Left renal pelvis (tissue), 4 donors: ENCODE results near the gene IL10RB. TPM values are rescaled to one million over a fixed set of nuclear protein-coding genes. Genes with fewer than 3 reads are reported as not detected.
"Not testable (repeated sequence)": the region's sequence is repeated elsewhere in the genome, so short reads cannot be mapped to it uniquely, and the experiment has no call there.

Source experiments
- DNase-seq, 4 donors: peaks; one replicate each; pipeline ENCODE4 v3.0.0-alpha.2; 2013; ENCODE audit warnings: low read depth in 4 of 4, low spot score in 3 of 4
- polyA plus RNA-seq, 4 donors: library from polyadenylated mRNA; unstranded; fragments of 120-200 nt; gene quantifications; one replicate each; pipeline ENCODE4 v1.2.1, GENCODE V29; 2013; ENCODE audit not compliant: insufficient read length in 4 of 4

The IL10RB gene
- 10 to 100 TPM; 25.0 to 36.2 (median 29.1) TPM for polyA plus RNA-seq

DNA sequence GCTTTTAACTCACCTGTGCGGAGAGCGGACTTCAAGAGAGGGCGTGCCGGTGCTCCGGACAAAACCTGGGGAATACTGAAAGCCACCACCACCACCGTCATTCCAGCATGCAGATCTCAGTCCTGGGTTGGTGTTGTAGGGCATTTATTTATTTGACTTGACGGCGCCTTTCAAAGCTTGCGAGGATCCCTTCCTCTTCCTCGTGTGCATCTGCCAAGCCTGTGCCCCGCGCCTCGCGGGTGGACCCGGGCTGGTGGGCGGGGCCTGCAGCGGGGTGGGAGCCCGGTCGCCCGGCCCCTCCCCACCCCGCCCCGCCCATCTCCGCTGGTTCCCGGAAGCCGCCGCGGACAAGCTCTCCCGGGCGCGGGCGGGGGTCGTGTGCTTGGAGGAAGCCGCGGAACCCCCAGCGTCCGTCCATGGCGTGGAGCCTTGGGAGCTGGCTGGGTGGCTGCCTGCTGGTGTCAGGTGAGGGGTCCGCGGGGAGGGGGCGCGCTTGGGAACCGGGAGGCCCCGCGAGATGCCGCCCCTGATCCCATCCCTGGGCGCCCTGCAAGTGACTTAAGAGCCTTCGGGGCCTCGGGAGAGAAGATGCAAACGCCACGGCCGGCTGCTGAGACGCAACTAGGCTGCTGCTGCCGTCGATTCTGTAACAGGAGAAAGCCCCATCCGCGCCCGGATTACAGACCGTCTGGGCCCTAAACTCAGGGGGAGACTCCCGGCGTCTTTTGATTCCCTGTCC lies at the start of gene IL10RB:
IL10RB (plus strand) TSS at position 318 of the 739 bp plus-strand sequence; CDS start at position 417, 99 bp downstream.
- peak; percentile 36 to 68 (median 60) for DNase-seq

DNA sequence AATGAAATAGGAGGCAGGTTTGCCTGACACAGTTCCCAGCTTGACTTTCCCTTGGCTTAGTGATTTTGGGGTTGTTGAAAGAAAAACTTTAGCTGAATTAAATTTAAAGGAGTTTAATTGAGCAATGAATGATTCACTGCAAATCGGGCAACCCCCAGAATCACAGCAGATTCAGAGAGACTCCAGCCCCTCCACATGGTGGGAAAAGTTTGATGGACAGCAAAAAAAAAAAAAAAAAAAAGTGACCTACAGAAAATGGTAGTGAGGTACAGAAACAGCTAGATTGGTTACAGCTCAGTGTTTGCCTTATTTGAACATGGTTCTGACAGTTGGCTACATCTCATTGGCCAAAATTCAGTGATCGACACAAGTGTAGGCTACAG lies 49.0 kb upstream of the IL10RB start:
- no peak for DNase-seq

DNA sequence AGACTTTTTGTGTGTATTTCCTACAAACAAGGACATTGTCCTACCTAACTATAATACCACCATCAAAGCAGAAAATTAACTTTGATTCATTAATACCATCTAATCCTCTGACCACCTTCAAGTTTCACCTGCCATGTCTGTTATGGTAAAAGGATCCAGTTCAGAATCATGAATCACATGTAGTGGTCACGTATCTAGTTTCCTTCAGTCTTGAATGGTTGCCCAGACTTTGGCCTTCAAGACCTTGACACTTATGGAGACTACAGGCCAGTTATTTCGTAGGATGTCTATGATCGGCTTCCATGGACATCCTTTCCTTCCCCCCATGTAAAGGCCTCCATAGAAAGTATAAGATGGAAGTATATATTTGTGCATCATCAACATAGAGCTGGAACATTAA lies 46.9 kb upstream of the IL10RB start:
- no peak for DNase-seq

DNA sequence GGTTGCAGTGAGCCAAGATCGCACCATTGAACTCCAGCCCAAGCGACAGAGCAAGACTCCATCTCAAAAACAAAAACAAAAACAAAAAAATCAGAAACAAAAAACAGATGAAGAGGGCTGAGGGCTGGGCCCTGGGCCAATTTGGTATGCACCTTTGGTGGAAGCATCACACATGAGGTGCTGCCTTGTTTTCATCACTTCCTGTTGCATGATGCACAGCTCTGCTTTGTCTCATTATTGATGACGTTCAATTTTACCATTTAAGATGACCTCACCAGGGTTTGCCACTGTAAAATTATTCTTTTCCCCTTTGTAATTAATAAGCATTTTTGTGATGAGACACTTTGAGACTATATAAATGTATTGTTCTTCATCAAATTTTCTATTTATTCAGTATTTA lies 46.2 kb upstream of the IL10RB start:
- no peak for DNase-seq

DNA sequence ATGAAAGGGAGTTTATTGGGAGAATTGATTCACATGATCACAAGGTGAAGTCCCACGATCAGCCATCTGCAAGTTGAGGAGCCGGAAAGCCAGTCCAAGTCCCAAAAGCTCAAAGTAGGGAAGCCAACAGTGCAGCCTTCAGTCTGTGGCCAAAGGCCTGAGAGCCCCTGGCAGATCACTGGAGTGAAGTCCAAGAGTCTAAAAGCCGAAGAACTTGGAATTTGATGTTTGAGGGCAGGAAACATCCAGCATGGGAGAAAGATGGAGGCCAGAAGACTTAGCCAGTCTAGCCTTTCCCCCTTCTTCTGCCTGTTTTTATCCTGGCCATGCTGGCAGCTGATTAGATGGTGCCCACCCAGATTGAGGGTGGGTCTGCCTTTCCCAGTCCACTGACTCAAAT lies 40.8 kb upstream of the IL10RB start:
- not testable (repeated sequence) for DNase-seq

DNA sequence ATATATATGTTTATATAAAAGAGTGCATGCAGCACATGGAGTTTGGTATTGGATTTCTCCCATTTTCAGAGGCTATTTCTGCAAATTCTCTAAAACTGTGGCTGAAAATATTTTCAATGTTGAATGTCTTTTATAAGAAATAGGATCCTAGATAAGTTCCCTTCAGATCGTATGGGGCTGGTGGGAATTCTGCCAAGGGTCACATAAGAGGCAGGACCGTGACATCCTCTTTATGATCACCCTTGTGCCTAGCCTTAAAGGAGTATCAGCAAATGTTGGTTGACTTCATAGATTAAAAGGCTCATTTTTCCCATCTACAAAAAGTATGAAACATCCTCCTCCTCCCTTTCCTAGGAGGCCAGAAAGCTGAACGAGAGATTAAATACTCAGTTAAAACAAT lies 37.7 kb upstream of the IL10RB start:
- no peak for DNase-seq

DNA sequence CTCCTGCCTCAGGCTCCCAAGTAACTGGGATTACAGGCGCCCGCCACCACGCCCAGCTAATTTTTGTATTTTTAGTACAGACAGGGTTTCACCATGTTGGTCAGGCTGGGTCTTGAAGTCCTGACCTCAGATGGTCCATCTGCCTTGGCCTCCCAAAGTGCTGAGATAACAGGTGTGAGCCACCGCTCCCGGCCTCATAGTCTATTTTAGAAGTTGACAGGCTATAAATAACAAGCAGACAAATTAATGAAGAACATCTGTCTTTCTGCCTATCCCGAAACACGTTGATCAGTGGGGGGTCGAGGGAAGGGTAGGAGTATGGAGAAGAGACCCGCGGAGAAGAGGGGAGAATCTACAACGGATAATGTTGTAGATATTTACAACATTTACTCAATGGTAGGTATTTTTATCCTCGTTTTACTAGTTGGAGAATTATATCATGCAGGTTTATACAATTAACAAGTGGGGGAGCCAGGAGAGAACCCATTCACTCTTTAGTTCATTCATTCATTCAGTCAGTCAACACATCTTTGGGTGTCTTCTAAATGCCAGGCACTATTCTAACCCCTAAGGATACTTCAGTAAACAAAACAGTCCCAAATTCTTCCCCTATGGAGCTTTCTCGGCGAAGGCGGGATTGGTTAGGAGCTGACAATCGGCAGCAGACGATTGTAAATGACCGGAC lies 36.9 kb upstream of the IL10RB start:
- no peak for DNase-seq

DNA sequence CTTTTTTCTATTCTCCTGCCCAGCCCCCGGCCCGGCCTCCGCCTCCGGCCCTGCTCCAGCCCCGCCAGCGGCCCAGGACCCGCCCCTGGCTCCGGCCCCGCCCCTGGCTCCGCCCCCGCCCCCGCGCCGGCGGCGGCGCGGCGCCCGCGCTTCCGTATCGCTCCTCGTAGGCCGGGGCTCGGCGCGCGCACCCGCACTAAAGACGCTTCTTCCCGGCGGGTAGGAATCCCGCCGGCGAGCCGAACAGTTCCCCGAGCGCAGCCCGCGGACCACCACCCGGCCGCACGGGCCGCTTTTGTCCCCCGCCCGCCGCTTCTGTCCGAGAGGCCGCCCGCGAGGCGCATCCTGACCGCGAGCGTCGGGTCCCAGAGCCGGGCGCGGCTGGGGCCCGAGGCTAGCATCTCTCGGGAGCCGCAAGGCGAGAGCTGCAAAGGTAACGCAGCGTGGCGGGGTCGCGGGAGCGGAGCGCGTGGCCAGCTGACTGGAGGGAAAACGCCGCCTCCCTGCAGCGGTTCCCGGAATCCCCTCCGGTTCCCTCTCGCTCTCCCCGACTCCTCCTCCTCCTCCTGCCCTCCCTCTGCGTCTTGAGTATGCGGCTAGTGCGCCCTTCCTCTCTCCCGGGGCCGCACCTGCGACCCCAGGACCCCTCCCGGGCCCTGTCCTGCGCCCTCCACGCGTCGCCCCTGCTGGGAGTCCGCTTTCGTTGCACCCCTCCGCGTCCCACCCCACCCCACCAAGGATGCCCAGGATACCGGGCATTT lies 36.2 kb upstream of the IL10RB start, which contains the start of gene IFNAR2:
IFNAR2 (plus strand) TSS at position 155 of the 761 bp plus-strand sequence. CDS start 11,985 bp downstream, outside the sequence.
- peak in 1 of 4 donors; percentile 50 for DNase-seq

DNA sequence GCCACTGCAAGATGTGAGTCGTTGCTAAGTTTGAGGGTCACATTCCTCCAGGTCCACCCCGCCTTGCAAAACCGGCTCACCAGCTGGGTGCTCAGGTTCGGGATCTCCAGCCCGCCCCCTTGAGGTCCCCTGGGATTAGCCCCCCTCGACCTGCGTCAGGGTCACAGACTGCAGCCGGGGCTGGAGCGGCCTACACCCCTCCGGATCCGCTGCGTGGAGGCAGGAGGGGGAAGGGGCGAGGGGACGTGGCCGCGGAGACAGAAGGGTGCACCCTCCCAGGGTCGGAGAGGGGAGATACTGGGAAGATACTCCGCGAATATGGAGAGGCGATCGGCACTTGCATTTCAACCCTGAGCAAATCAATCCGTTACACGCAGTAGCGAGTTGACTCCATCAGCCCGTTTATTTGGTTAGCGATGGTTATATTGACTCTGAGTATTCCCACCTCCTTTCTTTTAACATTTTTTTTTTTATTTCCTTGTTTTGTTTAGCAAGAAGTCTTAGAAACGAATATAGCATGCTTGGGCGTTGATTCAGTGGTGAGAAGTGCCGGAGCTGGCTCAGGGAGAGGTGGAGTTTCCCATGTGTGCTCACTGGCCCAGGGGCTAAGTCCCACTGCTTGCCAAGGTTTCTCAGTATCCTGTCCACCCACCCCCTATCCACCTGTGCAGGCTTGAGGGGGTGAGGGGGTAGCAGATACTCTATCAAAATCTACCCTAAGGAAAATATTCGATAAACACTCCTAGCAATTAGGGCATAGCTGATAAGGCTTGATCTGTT lies 35.4 kb upstream of the IL10RB start:
- DNase-seq: no peak

DNA sequence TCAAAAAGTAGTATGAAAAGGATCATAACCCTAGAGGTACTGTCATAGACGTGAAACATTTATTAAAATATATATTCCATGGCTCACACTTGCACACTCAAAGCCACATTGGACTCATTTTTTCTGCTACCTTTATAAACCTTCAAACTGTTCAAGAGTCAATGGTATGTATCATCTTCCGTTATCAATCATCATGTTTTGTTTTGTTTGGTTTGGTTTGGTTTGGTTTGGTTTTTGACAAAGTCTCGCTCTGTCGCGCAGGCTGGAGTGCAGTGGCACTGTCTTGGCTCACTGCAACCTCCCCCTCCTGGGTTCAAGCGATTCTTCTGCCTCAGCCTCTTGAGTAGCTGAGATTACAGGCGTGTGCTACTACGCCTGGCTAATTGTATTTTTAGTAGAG lies 34.6 kb upstream of the IL10RB start:
- no peak for DNase-seq

DNA sequence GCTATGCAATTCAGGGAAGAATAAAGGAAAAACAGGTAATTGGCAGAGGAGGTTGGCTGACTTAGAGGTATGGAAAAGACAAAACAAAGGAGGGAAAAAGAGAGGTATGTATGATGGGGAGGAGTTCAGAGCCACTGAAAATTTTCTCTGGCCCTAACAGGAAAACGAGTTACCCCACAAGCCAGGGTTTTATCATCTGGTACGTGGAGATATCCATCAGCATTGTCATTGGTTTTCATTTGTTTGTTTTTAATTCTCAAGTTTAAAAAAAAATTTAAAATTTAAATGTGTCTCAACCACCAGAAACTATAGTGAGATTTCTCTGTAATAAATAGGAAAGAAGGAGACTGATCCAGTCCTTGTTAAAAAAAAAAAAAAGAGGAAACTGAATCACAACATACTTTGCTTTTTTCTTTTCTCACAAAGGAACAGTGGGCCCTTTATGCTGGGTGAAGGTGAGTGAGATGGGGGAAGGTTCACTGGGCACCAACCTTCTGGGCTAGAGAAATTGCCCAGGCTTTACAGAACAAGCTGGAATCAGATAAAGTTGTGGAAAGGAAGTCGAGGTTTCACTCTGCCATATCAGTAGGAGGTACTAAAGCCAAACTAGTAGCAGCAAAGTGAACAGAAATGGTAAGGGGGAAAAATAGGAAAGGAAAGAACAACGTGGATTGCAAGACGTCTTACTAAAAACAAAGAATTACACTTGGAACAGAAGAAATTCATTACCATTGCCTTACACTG lies 33.7 kb upstream of the IL10RB start:
- no peak for DNase-seq

DNA sequence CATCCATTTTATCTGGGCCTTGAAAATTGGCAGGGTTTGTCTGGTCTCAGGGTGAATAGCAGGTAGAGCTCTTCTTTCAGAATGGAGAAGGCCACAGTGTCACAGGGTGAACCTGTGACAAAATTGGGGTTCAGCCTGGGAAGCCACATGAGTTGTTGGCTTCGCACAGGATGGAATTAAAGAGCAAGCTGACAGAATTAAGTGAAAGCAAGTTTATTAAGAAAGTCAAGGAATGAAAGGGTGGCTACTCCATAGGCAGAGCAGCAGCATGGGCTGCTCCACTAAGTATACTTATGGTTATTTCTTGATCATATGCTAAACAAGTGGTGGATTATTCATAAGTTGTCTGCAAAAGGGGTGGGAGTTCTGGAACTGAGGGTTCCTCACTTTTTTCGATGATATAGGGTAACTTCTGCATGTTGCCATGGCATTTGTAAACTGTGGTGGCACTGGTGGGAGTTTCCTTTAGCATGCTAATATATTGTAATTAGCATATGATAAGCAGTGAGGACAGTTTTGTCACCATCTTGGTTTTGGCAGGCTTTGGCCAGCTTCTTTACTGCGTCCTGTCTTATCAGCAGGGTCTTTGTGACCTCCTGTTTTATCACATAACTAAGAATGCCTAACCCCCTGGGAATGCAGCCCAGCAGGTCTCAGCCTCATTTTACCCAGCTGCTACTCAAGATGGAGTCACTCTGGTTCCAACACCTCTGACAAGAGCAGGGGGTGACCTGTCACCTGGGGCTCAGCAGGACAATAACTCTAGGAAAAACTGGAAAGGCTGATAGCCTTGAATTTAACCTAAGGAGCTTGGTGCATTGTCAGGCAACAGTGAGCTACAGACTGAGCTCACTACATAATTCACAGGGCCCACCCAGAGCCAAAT lies 31.3 kb upstream of the IL10RB start:
- no peak for DNase-seq

DNA sequence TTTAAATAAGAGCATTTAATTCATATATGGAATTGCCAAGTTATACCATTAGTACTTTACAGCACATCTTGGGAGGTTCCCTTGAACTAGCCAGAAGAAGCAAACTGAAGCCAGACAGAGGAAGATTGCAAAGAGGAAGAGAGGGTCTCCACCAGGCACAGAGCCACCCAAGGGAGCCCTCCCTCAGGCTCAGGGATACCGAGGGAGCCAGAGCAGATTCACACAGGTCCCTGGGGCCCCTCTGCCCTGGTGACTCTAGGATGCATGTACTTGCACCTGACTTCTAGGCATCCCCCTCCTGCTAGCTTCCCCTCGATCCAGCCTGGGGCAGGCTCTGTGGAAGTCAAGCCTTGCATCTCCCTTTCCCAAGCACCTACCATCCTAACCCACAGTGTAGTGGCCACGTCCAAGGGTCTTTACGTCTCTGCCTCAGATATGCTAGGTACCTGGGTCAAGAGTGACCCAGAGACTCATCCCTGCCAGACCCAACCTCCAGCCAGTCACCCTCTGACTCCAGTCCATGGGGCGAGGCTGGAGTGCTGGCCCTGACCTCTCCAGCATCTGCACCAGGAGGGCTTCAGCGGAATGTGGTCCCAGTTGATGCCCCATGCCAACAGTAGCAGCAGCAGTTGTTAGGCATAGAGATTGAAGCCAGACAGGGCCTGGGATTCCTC lies 30.0 kb upstream of the IL10RB start:
- no peak for DNase-seq

DNA sequence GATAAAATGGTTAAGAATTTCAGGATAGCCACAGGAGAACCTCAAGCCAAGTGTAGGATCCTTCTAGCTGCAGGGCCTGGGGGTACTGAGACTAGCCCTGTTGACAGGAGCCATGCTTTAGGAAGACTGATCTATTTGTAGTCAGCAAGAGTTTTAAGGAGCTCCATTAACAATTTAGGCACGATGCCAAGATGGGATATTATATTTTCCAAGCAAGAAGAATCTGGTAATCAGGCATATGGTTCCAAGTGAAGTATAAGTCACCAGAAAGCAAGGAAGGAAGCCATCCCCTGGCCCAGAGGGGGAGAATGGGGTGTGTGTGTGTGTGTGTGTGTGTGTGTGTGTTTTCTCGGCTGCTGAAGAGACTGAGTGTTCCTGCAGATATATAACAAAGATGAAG lies 29.4 kb upstream of the IL10RB start:
- no peak for DNase-seq

DNA sequence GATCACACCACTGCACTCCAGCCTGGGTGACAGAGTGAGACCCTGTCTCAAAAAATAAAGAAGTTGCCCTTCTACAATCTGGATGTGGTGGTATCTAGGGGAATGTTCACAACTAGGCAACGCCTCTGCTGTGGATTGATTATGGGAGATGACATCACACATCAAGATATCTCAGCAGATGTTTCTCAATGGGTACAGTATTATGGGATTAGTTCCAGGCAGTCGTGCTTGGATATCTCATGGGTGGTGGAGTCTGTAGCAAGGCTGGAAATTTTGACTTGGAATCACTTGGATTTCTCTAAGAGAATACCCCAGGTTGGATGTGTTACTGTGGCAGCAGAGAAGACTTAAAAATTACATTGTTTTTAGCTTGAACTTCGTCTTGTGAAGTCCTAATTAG lies 28.7 kb upstream of the IL10RB start:
- DNase-seq: no peak

DNA sequence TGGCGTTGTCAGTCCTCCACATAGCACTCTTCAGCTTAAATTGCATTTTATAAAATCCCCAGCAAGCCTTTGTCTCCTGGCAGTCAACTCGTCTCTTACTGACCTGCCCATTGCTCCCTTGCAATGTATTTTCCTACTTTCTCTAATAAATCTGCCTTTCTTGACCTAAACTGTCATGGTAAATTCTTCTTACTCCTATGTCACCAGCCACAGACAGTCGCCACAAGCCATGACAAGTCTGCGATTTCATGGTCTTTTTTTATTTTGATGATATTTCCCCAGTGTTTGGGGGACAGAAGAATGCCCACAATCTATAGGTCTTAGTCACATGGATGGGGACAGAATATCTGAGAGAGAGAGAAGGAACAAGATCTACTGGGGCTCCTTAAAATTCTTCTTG lies 28.0 kb upstream of the IL10RB start:
- no peak for DNase-seq

DNA sequence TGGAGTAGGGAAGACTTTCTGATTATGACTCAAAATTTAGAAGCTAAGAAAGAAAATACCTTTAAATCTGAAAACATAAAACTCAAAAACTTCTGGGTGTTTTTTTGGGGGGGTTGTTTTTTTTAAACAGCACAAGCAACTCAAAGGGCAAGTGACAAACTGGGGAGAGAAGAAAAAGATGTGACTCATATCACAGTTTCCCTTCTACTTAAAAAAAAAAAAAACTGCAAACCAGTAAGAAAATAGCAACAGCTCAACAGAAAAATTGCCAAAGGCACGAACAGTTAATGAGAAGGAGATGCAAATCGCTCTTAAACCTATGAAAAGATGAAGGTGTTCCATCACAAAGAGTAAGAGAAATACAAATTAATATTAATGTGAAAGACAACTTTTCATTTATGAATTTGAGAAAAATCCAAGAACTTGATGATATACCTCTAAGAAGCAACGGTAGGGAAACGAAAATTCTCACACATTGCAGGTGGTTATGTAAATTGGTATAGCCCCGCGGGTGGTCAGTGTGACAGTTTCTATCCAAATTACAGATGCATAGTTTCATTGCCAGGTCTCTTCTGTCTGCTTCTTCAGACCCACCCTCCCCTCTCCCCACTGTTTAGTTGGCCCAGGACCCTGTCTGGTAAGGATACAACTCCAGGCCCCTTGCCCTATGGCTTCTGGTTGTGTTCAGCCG lies 27.5 kb upstream of the IL10RB start:
- DNase-seq: no peak
